ENCODE data around the gene MRPL14.

DNA sequence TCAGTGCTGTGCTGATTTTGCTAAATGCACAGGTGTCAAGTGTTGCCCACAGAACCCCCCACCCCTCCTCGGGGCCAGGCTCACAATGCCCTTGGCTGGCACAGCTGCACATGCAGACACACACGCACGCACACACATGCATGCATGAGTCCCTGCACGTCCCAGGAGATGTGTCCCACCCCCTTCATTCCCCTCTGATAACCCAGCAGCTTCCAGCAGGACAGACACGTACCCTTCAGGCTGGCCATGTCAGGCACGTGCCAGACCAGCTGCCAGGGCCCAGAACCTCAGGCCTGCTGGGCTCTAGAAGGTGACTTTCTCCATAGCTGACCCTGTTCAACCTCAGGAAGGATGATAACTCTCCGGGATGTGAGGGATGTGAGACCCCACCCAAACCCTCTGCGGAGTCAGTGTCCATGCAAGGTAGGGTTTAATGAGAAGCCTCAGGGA, 44.4 kb downstream of the MRPL14 start:
- TF ChIP-seq, protein P1, sequence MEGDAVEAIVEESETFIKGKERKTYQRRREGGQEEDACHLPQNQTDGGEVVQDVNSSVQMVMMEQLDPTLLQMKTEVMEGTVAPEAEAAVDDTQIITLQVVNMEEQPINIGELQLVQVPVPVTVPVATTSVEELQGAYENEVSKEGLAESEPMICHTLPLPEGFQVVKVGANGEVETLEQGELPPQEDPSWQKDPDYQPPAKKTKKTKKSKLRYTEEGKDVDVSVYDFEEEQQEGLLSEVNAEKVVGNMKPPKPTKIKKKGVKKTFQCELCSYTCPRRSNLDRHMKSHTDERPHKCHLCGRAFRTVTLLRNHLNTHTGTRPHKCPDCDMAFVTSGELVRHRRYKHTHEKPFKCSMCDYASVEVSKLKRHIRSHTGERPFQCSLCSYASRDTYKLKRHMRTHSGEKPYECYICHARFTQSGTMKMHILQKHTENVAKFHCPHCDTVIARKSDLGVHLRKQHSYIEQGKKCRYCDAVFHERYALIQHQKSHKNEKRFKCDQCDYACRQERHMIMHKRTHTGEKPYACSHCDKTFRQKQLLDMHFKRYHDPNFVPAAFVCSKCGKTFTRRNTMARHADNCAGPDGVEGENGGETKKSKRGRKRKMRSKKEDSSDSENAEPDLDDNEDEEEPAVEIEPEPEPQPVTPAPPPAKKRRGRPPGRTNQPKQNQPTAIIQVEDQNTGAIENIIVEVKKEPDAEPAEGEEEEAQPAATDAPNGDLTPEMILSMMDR (IDR thresholded peaks at IDR 0.05): no peak
- TF ChIP-seq EZH2phosphoT487 (IDR thresholded peaks at IDR 0.05) (no peak), EZH2 (IDR thresholded peaks at IDR 0.05) (no peak)

All from neural progenitor cell (in vitro differentiated cells).